HCT116 (cell line): ENCODE results near the gene CDC14A. TPM values are rescaled to one million over a fixed set of nuclear protein-coding genes. Genes with fewer than 3 reads are reported as not detected.

Experiments
- ATAC-seq: fragments of 200-7000 bp; cut with Tn5 transposase; 2 replicates; pipeline ENCODE4 v1.9.1; 2020; ENCODE audit warnings: mild to moderate bottlenecking, moderate library complexity
- BruUV-seq: library from RNA; stranded (reverse); fragments of 400-500 nt; replicated peaks from 2 replicates; lab custom pipeline; 2021; lab: Mats Ljungman, UMichigan
- CTCF ChIA-PET: fragments of 300-600 bp; sonication (Branson Sonifier 250); formaldehyde crosslinking; loops from one replicate; lab custom pipeline; 2021; ENCODE audit warnings: antibody characterized with exemption; lab: Charles Lee
- POLR2A ChIA-PET: fragments of 300-600, 350-600 bp; sonication (Branson Sonifier 250); formaldehyde crosslinking; loops from one replicate; lab custom pipeline; 2021; ENCODE audit warnings: antibody characterized with exemption; lab: Charles Lee
- RAD21 ChIA-PET, 2 experiments: fragments of 300-600 bp; sonication (Branson Sonifier 250); formaldehyde crosslinking; loops; one replicate each; lab custom pipeline; 2023; ENCODE audit warnings: low total read pairs in 2 of 2; ENCODE audit not compliant: uncharacterized antibody in 2 of 2, unreplicated experiment in 2 of 2, low non-redundant PET in 1 of 2; lab: Charles Lee
- DNase-seq: peaks from one replicate; pipeline ENCODE4 v3.0.0-alpha.2; 2010; ENCODE audit warnings: low read depth, low spot score
- H2AFZ ChIP-seq: fragments of 200-600 bp; shearing (Covaris generic), sonication (generic); 2 replicates; pipeline ENCODE4 v1.6.1; 2017; ENCODE audit warnings: low read depth, mixed run types, mixed read lengths, antibody characterized with exemption, low read length; ENCODE audit not compliant: poor library complexity, severe bottlenecking
- H3K27ac ChIP-seq: 2 replicates; pipeline ENCODE4 v1.5.1; 2012; ENCODE audit warnings: low read depth, low read length
- H3K27me3 ChIP-seq: fragments of 200-600 bp; sonication (generic); 2 replicates; pipeline ENCODE4 v1.6.1; 2016; ENCODE audit warnings: mixed run types, low read length, mixed read lengths; ENCODE audit not compliant: insufficient read depth
- H3K36me3 ChIP-seq, 2 experiments: fragments of 200-500 bp in 1 of 2; fragments of 200-600 bp in 1 of 2; sonication (Bioruptor generic) in 1 of 2; sonication (generic) in 1 of 2; 2 replicates each; pipeline versions ENCODE4 v1.5.1 to v1.6.1; 2014 to 2016; ENCODE audit warnings: low read length in 2 of 2, inconsistent platforms in 1 of 2, mixed read lengths in 1 of 2, mixed run types in 1 of 2; ENCODE audit not compliant: insufficient read depth in 2 of 2, control insufficient read depth in 1 of 2
- H3K4me1 ChIP-seq, 2 experiments: fragments of 200-600 bp in 1 of 2; sonication (generic) in 1 of 2; 2 replicates each; pipeline versions ENCODE4 v1.5.1 to v1.6.1; 2012 to 2017; ENCODE audit warnings: low read length in 2 of 2, inconsistent platforms in 1 of 2, mild to moderate bottlenecking in 1 of 2, mixed read lengths in 1 of 2, mixed run types in 1 of 2, moderate library complexity in 1 of 2; ENCODE audit not compliant: insufficient read depth in 2 of 2, control insufficient read depth in 1 of 2
- H3K4me2 ChIP-seq: fragments of 200-600 bp; sonication (generic); 2 replicates; pipeline ENCODE4 v1.6.1; 2017; ENCODE audit warnings: mixed run types, low read length, mixed read lengths
- H3K4me3 ChIP-seq, 2 experiments: fragments of 200-600 bp in 1 of 2; sonication (generic) in 1 of 2; replicated peaks in 1 of 2; 2 replicates each; pipeline ENCODE4 v1.5.1; 2011 to 2016; ENCODE audit warnings: low read length in 2 of 2, control low read depth in 1 of 2, low read depth in 1 of 2, mild to moderate bottlenecking in 1 of 2, mixed read lengths in 1 of 2, mixed run types in 1 of 2
- H3K79me2 ChIP-seq: fragments of 200-600 bp; sonication (generic); 2 replicates; pipeline ENCODE4 v1.6.1; 2017; ENCODE audit warnings: mild to moderate bottlenecking, mixed run types, low read length, moderate library complexity, mixed read lengths; ENCODE audit not compliant: insufficient read depth
- H3K9ac ChIP-seq: fragments of 200-600 bp; sonication (generic); 2 replicates; pipeline ENCODE4 v1.6.1; 2016; ENCODE audit warnings: low read length, mixed read lengths
- H3K9me2 ChIP-seq: fragments of 200-600 bp; sonication (generic), shearing (Covaris generic); 2 replicates; pipeline ENCODE4 v1.6.1; 2017; ENCODE audit warnings: mixed run types, mild to moderate bottlenecking, moderate library complexity; ENCODE audit not compliant: insufficient read depth
- H3K9me3 ChIP-seq, 2 experiments: fragments of 200-500 bp in 1 of 2; fragments of 200-600 bp in 1 of 2; sonication (Bioruptor generic) in 1 of 2; sonication (generic) in 1 of 2; 2 replicates each; pipeline ENCODE4 v1.6.1; 2014 to 2017; ENCODE audit warnings: low read length in 2 of 2, mixed read lengths in 2 of 2, inconsistent platforms in 1 of 2, low read depth in 1 of 2, mild to moderate bottlenecking in 1 of 2, mixed run types in 1 of 2, moderate library complexity in 1 of 2; ENCODE audit not compliant: control insufficient read depth in 1 of 2, insufficient read depth in 1 of 2
- H4K20me1 ChIP-seq: fragments of 200-600 bp; sonication (generic), shearing (Covaris generic); 2 replicates; pipeline ENCODE4 v1.6.1; 2017; ENCODE audit warnings: mixed run types, mild to moderate bottlenecking, moderate library complexity; ENCODE audit not compliant: insufficient read depth
- ATF3 ChIP-seq: IDR thresholded peaks from 2 replicates; pipeline ENCODE4 v1.6.1; 2012
- CTCF ChIP-seq, 3 experiments: fragments of 200-600 bp in 1 of 3; sonication (generic) in 1 of 3; IDR thresholded peaks in 2 of 3; conservative IDR thresholded peaks in 1 of 3; 2 replicates each; pipeline ENCODE4 v1.5.1; 2012 to 2017; ENCODE audit warnings: low read depth in 2 of 3, low read length in 2 of 3, antibody characterized with exemption in 1 of 3, borderline replicate concordance in 1 of 3, control low read depth in 1 of 3, mild to moderate bottlenecking in 1 of 3, mixed read lengths in 1 of 3, mixed run types in 1 of 3, moderate library complexity in 1 of 3; ENCODE audit not compliant: insufficient read depth in 1 of 3
- EZH2 ChIP-seq: fragments of 200-600 bp; sonication (generic); IDR thresholded peaks from 2 replicates; pipeline ENCODE4 v1.6.1; 2017; ENCODE audit warnings: antibody characterized with exemption, mixed run types
- EZH2phosphoT487 ChIP-seq: fragments of 200-600 bp; IDR thresholded peaks from 2 replicates; pipeline ENCODE4 v1.6.1; 2018; ENCODE audit warnings: antibody characterized with exemption, borderline replicate concordance
- FOSL1 ChIP-seq: IDR thresholded peaks from 2 replicates; pipeline ENCODE4 v1.6.1; 2012; ENCODE audit warnings: low read depth
- JUND ChIP-seq: IDR thresholded peaks from 2 replicates; pipeline ENCODE4 v1.6.1; 2012
- POLR2A ChIP-seq: IDR thresholded peaks from 2 replicates; pipeline ENCODE4 v1.7.0; 2011; ENCODE audit warnings: borderline replicate concordance; ENCODE audit not compliant: insufficient read depth, insufficient read length; ENCODE audit errors: extremely low read depth
- POLR2AphosphoS5 ChIP-seq: IDR thresholded peaks from 2 replicates; pipeline ENCODE4 v1.6.1; 2011; ENCODE audit warnings: mild to moderate bottlenecking, low read depth, low read length, moderate library complexity
- SIN3A ChIP-seq: IDR thresholded peaks from 2 replicates; pipeline ENCODE4 v1.6.1; 2012; ENCODE audit warnings: low read depth
- TCF7L2 ChIP-seq: IDR thresholded peaks from 2 replicates; pipeline ENCODE4 v1.7.0; 2011; ENCODE audit warnings: borderline replicate concordance, inconsistent platforms; ENCODE audit not compliant: insufficient read depth, insufficient read length; ENCODE audit errors: extremely low read depth
- ZBTB33 ChIP-seq: IDR thresholded peaks from 2 replicates; pipeline ENCODE4 v1.6.1; 2011; ENCODE audit warnings: mild to moderate bottlenecking, low read length, moderate library complexity; ENCODE audit not compliant: insufficient replicate concordance; ENCODE audit errors: extremely low read depth
- ZFX ChIP-seq: fragments of 450-650 bp; IDR thresholded peaks from 2 replicates; pipeline ENCODE4 v1.6.1; 2017
- ZNF274 ChIP-seq: fragments of 200-500 bp; sonication (Bioruptor generic); IDR thresholded peaks from 2 replicates; pipeline ENCODE4 v1.6.1; 2014; ENCODE audit warnings: mild to moderate bottlenecking, low read depth, low read length, inconsistent platforms
- intact Hi-C: fragments of 100-400 bp; cut with micrococcal nuclease; formaldehyde crosslinking; loops from 2 replicates; pipeline ENCODE4 v1.10.0; 2022
- total RNA-seq: library from RNA; stranded (reverse); gene quantifications from one replicate; pipeline ENCODE4 v1.2.1, GENCODE V29; 2021; ENCODE audit not compliant: unreplicated experiment

Gene CDC14A
- total RNA-seq, 1 experiment from 2014 or later: 5.1 TPM

GRCh38 chr1:100497796-100498195 is 145.5 kb downstream of the CDC14A start:
- no peak overlapping the region for H2AFZ ChIP-seq
- RAD21 ChIA-PET: no interaction called here
- H3K27ac ChIP-seq: no peak overlapping the region
- TF ChIP-seq JUND: no peak
- TF ChIP-seq CTCF (IDR thresholded peaks at IDR 0.05 in 2 of 3, conservative IDR thresholded peaks at IDR 0.05 in 1 of 3; ENCODE audit: borderline replicate concordance in 1 of 3, insufficient read depth in 1 of 3, low read depth in 2 of 3, low read length in 2 of 3): no peak
- no peak for TF ChIP-seq FOSL1
- no peak for TF ChIP-seq POLR2AphosphoS5
- TF ChIP-seq ZNF274: no peak
- no peak for TF ChIP-seq EZH2phosphoT487
- TF ChIP-seq ZFX: no peak
- no peak for TF ChIP-seq TCF7L2
- no peak for TF ChIP-seq ZBTB33
- TF ChIP-seq SIN3A: no peak
- TF ChIP-seq EZH2: no peak
- no peak for TF ChIP-seq ATF3
- no peak for TF ChIP-seq POLR2A
- TF ChIP-seq, all 23 proteins: peak for 0
- Histone ChIP-seq H4K20me1 (no peaks in the 10 kb centered on the region), H3K36me3 (no peaks in the 10 kb centered on the region), H3K9me3 (no peaks in the 10 kb centered on the region), H3K4me2 (no peak overlapping the region), H3K79me2 (no peaks in the 10 kb centered on the region), H3K4me1 (no peaks in the 10 kb centered on the region), H3K9me2 (no peaks in the 10 kb centered on the region), H3K27me3 (no peaks in the 10 kb centered on the region), H3K9ac (no peak overlapping the region), H3K4me3 (no peak overlapping the region)
- BruUV-seq: no TSS peak
- no peak for ATAC-seq
- intact Hi-C loops: no loop called here
- CTCF ChIA-PET: no interaction called here
- POLR2A ChIA-PET: no interaction called here
- no peak for DNase-seq
